Stimulated activated CD8-positive, alpha-beta memory T cell treated with anti-CD3 and anti-CD28 coated beads, Interleukin-12 subunit alpha, Interleukin-12 subunit beta, amount 100 ng/mL, for 1 hour (primary cell): Measurements from ENCODE around the gene DNAH8.
"Not testable (repeated sequence)": the region's sequence is repeated elsewhere in the genome, so short reads cannot be mapped to it uniquely, and the experiment has no call there.

Experiments
- DNase-seq: peaks from one replicate; pipeline ENCODE4 v3.0.0-alpha.2; 2020; ENCODE audit warnings: low read depth

The DNAH8 gene

GRCh38 chr6:38846361-38846760 is 131.2 kb downstream of the DNAH8 start:
- DNase-seq = no peak

- DNase-seq = no peak
Observed at GRCh38 chr6:38846844-38847243, 131.7 kb downstream of the DNAH8 start.

GRCh38 chr6:38847497-38847896 is 132.4 kb downstream of the DNAH8 start:
- no peak for DNase-seq

- no peak for DNase-seq
Observed at GRCh38 chr6:38848760-38849159, 133.6 kb downstream of the DNAH8 start.

- DNase-seq = no peak
Observed at GRCh38 chr6:38852215-38852614, 137.1 kb downstream of the DNAH8 start.

- DNase-seq = no peak
Observed at GRCh38 chr6:38853236-38853635, 138.1 kb downstream of the DNAH8 start.

- no peak for DNase-seq
Observed at GRCh38 chr6:38856492-38856891, 141.4 kb downstream of the DNAH8 start.

GRCh38 chr6:38857815-38858214 is 142.7 kb downstream of the DNAH8 start:
- no peak for DNase-seq

GRCh38 chr6:38860041-38860440 is 144.9 kb downstream of the DNAH8 start:
- no peak for DNase-seq

- DNase-seq = no peak
Observed at GRCh38 chr6:38861926-38862401, 146.9 kb downstream of the DNAH8 start.

GRCh38 chr6:38865521-38866174 is 150.5 kb downstream of the DNAH8 start:
- no peak for DNase-seq

- DNase-seq = no peak
Observed at GRCh38 chr6:38867726-38868125, 152.6 kb downstream of the DNAH8 start.

GRCh38 chr6:38871741-38872568 is 156.8 kb downstream of the DNAH8 start:
- peak; percentile 22 for DNase-seq

- no peak for DNase-seq
Observed at GRCh38 chr6:38873001-38873400, 157.9 kb downstream of the DNAH8 start.

GRCh38 chr6:38873816-38874215 is 158.7 kb downstream of the DNAH8 start:
- not testable (repeated sequence) for DNase-seq

GRCh38 chr6:38876475-38876874 is 161.4 kb downstream of the DNAH8 start:
- peak; percentile 12 for DNase-seq

GRCh38 chr6:38877721-38878120 is 162.6 kb downstream of the DNAH8 start:
- DNase-seq = no peak

GRCh38 chr6:38882157-38882556 is 167.0 kb downstream of the DNAH8 start:
- DNase-seq = no peak

GRCh38 chr6:38897507-38897906 is 182.4 kb downstream of the DNAH8 start:
- DNase-seq = no peak

GRCh38 chr6:38901802-38902522 is 186.9 kb downstream of the DNAH8 start:
- no peak for DNase-seq

- DNase-seq = no peak
Observed at GRCh38 chr6:38906582-38906981, 191.5 kb downstream of the DNAH8 start.

GRCh38 chr6:38907264-38907663 is 192.2 kb downstream of the DNAH8 start:
- DNase-seq = no peak
